ENCODE measurements around the gene FAM89A. TPM values are rescaled to one million over a fixed set of nuclear protein-coding genes. Genes with fewer than 3 reads are reported as not detected.

Gene FAM89A
- total and polyA plus RNA-seq, 9 of the 15 experiments (the other 6 are each of a cell fraction or from before 2014, with no cell fraction given), result 8.7 to 66.2 (median 43.3) TPM

DNA sequence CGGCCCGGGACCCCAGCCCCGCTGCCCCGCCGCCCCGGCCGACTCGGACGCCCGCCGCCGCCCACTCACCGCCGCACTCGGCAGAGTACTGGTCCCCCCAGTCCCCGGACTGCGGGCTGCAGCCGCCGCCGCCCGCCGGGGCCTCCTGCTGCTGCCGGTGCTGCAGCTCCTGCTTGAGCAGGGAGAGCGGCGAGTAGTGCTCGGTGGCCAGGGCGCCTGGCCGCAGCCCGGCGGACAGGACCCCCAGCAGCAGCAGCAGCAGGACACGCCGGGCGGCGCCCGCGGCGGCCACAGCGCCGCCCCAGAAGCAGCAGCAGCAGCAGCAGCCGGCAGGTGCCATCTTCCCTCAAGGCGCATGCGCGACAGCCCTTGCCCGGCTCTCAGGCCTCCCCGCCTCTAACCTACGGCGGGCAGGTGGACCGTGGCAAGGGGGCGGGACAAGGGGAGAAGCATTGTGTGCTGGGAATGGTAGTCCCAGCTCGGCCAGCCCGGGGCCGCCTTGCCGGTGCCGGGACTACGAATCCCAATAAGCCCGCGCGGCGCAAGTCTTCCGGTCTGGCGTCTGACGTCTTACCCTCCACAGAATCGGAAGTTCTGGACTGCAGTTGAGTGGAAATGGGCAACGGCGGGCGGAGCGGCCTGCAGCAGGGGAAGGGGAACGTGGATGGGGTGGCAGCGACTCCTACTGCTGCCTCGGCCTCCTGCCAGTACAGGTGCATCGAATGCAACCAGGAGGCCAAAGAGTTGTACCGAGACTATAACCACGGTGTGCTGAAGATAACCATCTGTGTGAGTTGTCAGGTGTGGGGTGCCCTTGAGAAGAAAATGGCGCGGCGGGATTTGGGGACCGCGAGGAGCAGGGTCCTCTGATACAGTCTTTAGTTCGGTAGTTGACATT is 61.3 kb downstream of the FAM89A start, which contains the start of the genes ARV1 and TTC13 (continued):
- TF ChIP-seq, protein P1, sequence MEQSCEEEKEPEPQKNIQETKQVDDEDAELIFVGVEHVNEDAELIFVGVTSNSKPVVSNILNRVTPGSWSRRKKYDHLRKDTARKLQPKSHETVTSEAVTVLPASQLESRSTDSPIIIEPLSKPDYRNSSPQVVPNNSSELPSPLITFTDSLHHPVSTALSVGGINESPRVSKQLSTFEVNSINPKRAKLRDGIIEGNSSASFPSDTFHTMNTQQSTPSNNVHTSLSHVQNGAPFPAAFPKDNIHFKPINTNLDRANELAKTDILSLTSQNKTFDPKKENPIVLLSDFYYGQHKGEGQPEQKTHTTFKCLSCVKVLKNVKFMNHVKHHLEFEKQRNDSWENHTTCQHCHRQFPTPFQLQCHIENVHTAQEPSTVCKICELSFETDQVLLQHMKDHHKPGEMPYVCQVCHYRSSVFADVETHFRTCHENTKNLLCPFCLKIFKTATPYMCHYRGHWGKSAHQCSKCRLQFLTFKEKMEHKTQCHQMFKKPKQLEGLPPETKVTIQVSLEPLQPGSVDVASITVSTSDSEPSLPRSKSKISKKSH (CRISPR knock-in tag; IDR thresholded peaks at IDR 0.05), result no peak
- TF ChIP-seq MBD2 (IDR thresholded peaks at IDR 0.05; ENCODE audit: borderline replicate concordance, low read depth) (peak; percentile 93), ZNF830 (CRISPR knock-in tag; IDR thresholded peaks at IDR 0.05) (no peak), RBM25 (IDR thresholded peaks at IDR 0.05; ENCODE audit: low read depth, low read length, severe bottlenecking) (no peak), RBM34 (IDR thresholded peaks at IDR 0.05; ENCODE audit: borderline replicate concordance, insufficient read depth, low read length) (no peak), BRD4 (IDR thresholded peaks at IDR 0.05) (no peak), RHOXF2B (CRISPR knock-in tag; conservative IDR thresholded peaks at IDR 0.05) (no peak), TEAD1 (CRISPR knock-in tag; IDR thresholded peaks at IDR 0.05) (peak; percentile 52 to 87; a peak in 3 of 4 replicates), ZNF143 (CRISPR knock-in tag; IDR thresholded peaks at IDR 0.05) (peak; percentile 100), ZBED1 (IDR thresholded peaks at IDR 0.05) (0 out of 2 replicates have a peak, but pooled peaks have one; percentile 28), CBX2 (IDR thresholded peaks at IDR 0.05; ENCODE audit: insufficient read depth, low read length, poor library complexity, severe bottlenecking) (no peak), ZNF444 (CRISPR knock-in tag; IDR thresholded peaks at IDR 0.05) (no peak), ZNF583 (CRISPR knock-in tag; IDR thresholded peaks at IDR 0.05) (no peak), TAF7 (tag; IDR thresholded peaks at IDR 0.05) (peak; percentile 75), FOXA1 (IDR thresholded peaks at IDR 0.05; ENCODE audit: borderline replicate concordance) (no peak), SRSF9 (IDR thresholded peaks at IDR 0.05; ENCODE audit: borderline replicate concordance, low read depth, low read length) (no peak), ETV6 (IDR thresholded peaks at IDR 0.05; ENCODE audit: borderline replicate concordance in 1 of 2, low read depth in 2 of 2, low read length in 1 of 2) (peak; percentile 49 to 54; a peak in 2 of 4 replicates), ETV6 (CRISPR knock-in tag; IDR thresholded peaks at IDR 0.05; ENCODE audit: borderline replicate concordance) (no peak), ZNF766 (CRISPR knock-in tag; conservative IDR thresholded peaks at IDR 0.05) (peak; percentile 96)
- TF ChIP-seq, protein P2, sequence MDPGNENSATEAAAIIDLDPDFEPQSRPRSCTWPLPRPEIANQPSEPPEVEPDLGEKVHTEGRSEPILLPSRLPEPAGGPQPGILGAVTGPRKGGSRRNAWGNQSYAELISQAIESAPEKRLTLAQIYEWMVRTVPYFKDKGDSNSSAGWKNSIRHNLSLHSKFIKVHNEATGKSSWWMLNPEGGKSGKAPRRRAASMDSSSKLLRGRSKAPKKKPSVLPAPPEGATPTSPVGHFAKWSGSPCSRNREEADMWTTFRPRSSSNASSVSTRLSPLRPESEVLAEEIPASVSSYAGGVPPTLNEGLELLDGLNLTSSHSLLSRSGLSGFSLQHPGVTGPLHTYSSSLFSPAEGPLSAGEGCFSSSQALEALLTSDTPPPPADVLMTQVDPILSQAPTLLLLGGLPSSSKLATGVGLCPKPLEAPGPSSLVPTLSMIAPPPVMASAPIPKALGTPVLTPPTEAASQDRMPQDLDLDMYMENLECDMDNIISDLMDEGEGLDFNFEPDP (CRISPR knock-in tag; IDR thresholded peaks at IDR 0.05), result no peak
- TF ChIP-seq, protein P3, sequence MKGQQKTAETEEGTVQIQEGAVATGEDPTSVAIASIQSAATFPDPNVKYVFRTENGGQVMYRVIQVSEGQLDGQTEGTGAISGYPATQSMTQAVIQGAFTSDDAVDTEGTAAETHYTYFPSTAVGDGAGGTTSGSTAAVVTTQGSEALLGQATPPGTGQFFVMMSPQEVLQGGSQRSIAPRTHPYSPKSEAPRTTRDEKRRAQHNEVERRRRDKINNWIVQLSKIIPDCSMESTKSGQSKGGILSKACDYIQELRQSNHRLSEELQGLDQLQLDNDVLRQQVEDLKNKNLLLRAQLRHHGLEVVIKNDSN (CRISPR knock-in tag; IDR thresholded peaks at IDR 0.05), result peak; percentile 63
- TF ChIP-seq, protein P4, sequence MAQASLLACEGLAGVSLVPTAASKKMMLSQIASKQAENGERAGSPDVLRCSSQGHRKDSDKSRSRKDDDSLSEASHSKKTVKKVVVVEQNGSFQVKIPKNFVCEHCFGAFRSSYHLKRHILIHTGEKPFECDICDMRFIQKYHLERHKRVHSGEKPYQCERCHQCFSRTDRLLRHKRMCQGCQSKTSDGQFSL (CRISPR knock-in tag; IDR thresholded peaks at IDR 0.05), result no peak
- TF ChIP-seq, protein P4 (tag; IDR thresholded peaks at IDR 0.05), result no peak

All from K562 (cell line).